OCI-LY1 (cell line): ENCODE results near the gene KCNJ3.

Experiments used
- EZH2 ChIP-seq: fragments of 200-600 bp; sonication (generic), shearing (Covaris generic); IDR thresholded peaks from 2 replicates; pipeline ENCODE4 v1.8.0; 2017; ENCODE audit warnings: borderline replicate concordance, mixed run types, mild to moderate bottlenecking, antibody characterized with exemption, low read length, moderate library complexity, mixed read lengths
- TF ChIP-seq, protein P1 (sequence below): fragments of 200-600 bp; sonication (generic), shearing (Covaris generic); IDR thresholded peaks from 2 replicates; pipeline ENCODE4 v1.5.1; 2017; ENCODE audit warnings: mild to moderate bottlenecking, antibody characterized with exemption, low read length, moderate library complexity, mixed read lengths

DNA sequence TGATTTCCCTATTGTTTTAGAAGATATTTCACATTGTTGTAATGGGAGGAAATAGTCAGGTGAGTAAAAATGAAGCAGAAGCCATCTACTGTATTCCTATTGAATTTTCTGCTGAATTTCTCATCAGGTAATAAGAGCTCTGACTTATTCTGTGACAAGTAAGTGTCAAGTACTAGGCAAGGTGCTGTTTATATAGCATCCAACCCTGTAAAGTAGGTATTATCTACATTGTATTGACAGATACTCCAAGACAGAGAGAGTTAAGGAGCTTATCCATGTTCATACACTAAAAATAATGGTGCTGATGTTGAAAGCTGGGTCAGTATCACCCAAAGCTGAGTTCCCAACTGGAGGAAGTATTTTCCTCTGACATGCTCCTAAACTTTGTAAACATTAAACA is 106.0 kb downstream of the KCNJ3 start:
- TF ChIP-seq, protein P1, sequence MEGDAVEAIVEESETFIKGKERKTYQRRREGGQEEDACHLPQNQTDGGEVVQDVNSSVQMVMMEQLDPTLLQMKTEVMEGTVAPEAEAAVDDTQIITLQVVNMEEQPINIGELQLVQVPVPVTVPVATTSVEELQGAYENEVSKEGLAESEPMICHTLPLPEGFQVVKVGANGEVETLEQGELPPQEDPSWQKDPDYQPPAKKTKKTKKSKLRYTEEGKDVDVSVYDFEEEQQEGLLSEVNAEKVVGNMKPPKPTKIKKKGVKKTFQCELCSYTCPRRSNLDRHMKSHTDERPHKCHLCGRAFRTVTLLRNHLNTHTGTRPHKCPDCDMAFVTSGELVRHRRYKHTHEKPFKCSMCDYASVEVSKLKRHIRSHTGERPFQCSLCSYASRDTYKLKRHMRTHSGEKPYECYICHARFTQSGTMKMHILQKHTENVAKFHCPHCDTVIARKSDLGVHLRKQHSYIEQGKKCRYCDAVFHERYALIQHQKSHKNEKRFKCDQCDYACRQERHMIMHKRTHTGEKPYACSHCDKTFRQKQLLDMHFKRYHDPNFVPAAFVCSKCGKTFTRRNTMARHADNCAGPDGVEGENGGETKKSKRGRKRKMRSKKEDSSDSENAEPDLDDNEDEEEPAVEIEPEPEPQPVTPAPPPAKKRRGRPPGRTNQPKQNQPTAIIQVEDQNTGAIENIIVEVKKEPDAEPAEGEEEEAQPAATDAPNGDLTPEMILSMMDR, result no peak
- TF ChIP-seq EZH2, result no peak
